ENCODE data around the gene ZSCAN5A.

Gene ZSCAN5A

DNA sequence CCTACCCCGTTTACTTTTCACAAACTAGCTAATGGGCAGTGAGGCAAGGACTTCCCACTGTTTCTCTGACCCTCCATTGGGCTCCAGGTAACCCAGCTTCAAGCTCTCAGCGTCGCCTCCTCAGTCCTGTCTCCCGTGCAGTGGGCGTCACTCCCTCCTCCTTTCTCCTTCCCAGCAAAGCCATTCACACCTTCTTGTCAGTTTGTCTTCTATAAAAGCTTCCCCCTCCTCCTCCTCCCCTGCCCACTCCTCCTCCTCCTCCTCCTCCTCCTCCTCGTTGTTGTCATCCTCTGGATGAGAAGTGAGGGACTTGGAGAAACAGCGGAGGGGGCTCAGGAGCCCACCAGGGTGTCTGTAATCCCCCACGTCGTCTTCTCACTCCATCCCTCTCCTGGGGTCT, 140.6 kb downstream of the ZSCAN5A start:
- TF ChIP-seq ZNF565 (CRISPR knock-in tag; conservative IDR thresholded peaks at IDR 0.05; ENCODE audit: low read depth) (no peak), CREB5 (CRISPR knock-in tag; IDR thresholded peaks at IDR 0.05; ENCODE audit: low read depth) (no peak), POU6F1 (CRISPR knock-in tag; IDR thresholded peaks at IDR 0.05; ENCODE audit: borderline replicate concordance, low read depth) (no peak), OSR1 (CRISPR knock-in tag; IDR thresholded peaks at IDR 0.05) (no peak), ZNF8 (CRISPR knock-in tag; IDR thresholded peaks at IDR 0.05) (no peak), BACH2 (CRISPR knock-in tag; IDR thresholded peaks at IDR 0.05; ENCODE audit: borderline replicate concordance) (no peak), ZC3H10 (CRISPR knock-in tag; IDR thresholded peaks at IDR 0.05) (no peak), ISL1 (CRISPR knock-in tag; IDR thresholded peaks at IDR 0.05) (no peak), TCF4 (CRISPR knock-in tag; IDR thresholded peaks at IDR 0.05; ENCODE audit: borderline replicate concordance) (no peak), ESRRG (CRISPR knock-in tag; IDR thresholded peaks at IDR 0.05) (no peak), PPARA (CRISPR knock-in tag; IDR thresholded peaks at IDR 0.05; ENCODE audit: borderline replicate concordance) (no peak), CSDC2 (CRISPR knock-in tag; IDR thresholded peaks at IDR 0.05) (no peak), SNAI2 (CRISPR knock-in tag; IDR thresholded peaks at IDR 0.05) (no peak), TOX (CRISPR knock-in tag; IDR thresholded peaks at IDR 0.05; ENCODE audit: borderline replicate concordance) (no peak), ZFP30 (CRISPR knock-in tag; IDR thresholded peaks at IDR 0.05) (no peak)
- TF ChIP-seq, protein P1, sequence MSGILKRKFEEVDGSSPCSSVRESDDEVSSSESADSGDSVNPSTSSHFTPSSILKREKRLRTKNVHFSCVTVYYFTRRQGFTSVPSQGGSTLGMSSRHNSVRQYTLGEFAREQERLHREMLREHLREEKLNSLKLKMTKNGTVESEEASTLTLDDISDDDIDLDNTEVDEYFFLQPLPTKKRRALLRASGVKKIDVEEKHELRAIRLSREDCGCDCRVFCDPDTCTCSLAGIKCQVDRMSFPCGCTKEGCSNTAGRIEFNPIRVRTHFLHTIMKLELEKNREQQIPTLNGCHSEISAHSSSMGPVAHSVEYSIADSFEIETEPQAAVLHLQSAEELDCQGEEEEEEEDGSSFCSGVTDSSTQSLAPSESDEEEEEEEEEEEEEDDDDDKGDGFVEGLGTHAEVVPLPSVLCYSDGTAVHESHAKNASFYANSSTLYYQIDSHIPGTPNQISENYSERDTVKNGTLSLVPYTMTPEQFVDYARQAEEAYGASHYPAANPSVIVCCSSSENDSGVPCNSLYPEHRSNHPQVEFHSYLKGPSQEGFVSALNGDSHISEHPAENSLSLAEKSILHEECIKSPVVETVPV (CRISPR knock-in tag; IDR thresholded peaks at IDR 0.05): no peak
- ATAC-seq: no peak

Measured in SK-N-SH treated with all-trans-retinoic acid at 6 μM for 48 hours (cell line).